Loucy (cell line): ENCODE measurements around the gene P3H1.

ENCODE experiments used
- EZH2phosphoT487 ChIP-seq: fragments of 200-600 bp; IDR thresholded peaks from 2 replicates; pipeline ENCODE4 v1.6.1; 2018; ENCODE audit warnings: antibody characterized with exemption, mild to moderate bottlenecking, moderate library complexity, borderline replicate concordance
- TF ChIP-seq, protein P1 (sequence below): fragments of 200-600 bp; sonication (generic); conservative IDR thresholded peaks from 2 replicates; pipeline ENCODE4 v1.5.1; 2014; ENCODE audit warnings: mild to moderate bottlenecking, antibody characterized with exemption, low read length

GRCh38 chr1:42759114-42759513 is 7.7 kb downstream of the P3H1 start:
- TF ChIP-seq, protein P1, sequence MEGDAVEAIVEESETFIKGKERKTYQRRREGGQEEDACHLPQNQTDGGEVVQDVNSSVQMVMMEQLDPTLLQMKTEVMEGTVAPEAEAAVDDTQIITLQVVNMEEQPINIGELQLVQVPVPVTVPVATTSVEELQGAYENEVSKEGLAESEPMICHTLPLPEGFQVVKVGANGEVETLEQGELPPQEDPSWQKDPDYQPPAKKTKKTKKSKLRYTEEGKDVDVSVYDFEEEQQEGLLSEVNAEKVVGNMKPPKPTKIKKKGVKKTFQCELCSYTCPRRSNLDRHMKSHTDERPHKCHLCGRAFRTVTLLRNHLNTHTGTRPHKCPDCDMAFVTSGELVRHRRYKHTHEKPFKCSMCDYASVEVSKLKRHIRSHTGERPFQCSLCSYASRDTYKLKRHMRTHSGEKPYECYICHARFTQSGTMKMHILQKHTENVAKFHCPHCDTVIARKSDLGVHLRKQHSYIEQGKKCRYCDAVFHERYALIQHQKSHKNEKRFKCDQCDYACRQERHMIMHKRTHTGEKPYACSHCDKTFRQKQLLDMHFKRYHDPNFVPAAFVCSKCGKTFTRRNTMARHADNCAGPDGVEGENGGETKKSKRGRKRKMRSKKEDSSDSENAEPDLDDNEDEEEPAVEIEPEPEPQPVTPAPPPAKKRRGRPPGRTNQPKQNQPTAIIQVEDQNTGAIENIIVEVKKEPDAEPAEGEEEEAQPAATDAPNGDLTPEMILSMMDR: peak; percentile 24; the same call in 1 of the 2 replicates
- no peak for TF ChIP-seq EZH2phosphoT487
